HL-60 (cell line): ENCODE results near the gene GRIN3A.

Source experiments
- DNase-seq, 2 experiments: peaks; one replicate each; pipeline ENCODE4 v3.0.0-alpha.2; 2010 to 2020; ENCODE audit warnings: low read depth in 1 of 2, low spot score in 1 of 2
- H3K27ac ChIP-seq: fragments of 250-450 bp; sonication (Bioruptor Pico); replicated peaks from 2 replicates; pipeline ENCODE4 v1.5.1; 2020; ENCODE audit warnings: mild to moderate bottlenecking, moderate library complexity
- H3K27me3 ChIP-seq: fragments of 250-450 bp; sonication (Bioruptor Pico); 2 replicates; pipeline ENCODE4 v1.5.1; 2021; ENCODE audit warnings: mild to moderate bottlenecking, moderate library complexity; ENCODE audit not compliant: insufficient read depth, poor library complexity, severe bottlenecking
- H3K4me3 ChIP-seq: replicated peaks from 2 replicates; pipeline ENCODE4 v1.5.1; 2011; ENCODE audit warnings: mild to moderate bottlenecking, control low read depth, low read length; ENCODE audit not compliant: insufficient read depth
- CTCF ChIP-seq: IDR thresholded peaks from one replicate; pipeline ENCODE4 v1.5.1; 2011; ENCODE audit warnings: low read length, control low read depth, inconsistent platforms; ENCODE audit not compliant: insufficient read depth
- GABPA ChIP-seq: IDR thresholded peaks from 2 replicates; pipeline ENCODE4 v1.6.1; 2012; ENCODE audit warnings: low read depth
- POLR2AphosphoS5 ChIP-seq: IDR thresholded peaks from 2 replicates; pipeline ENCODE4 v1.6.1; 2012; ENCODE audit warnings: low read depth
- REST ChIP-seq: IDR thresholded peaks from 2 replicates; pipeline ENCODE4 v1.6.1; 2012; ENCODE audit warnings: low read depth; ENCODE audit not compliant: insufficient replicate concordance
- SPI1 ChIP-seq: IDR thresholded peaks from 2 replicates; pipeline ENCODE4 v1.6.1; 2012; ENCODE audit warnings: low read depth, mild to moderate bottlenecking, borderline replicate concordance

The GRIN3A gene

GRCh38 chr9:101536351-101536750, 202.1 kb downstream of the GRIN3A start:
- H3K4me3 ChIP-seq: no peak overlapping the region

GRCh38 chr9:101533334-101534204, 204.9 kb downstream of the GRIN3A start, which contains the start of gene RNF20:
Gene RNF20, plus strand, starts transcription at chr9:101533853. Its CDS starts 1,571 bp downstream, at chr9:101535424.
- Histone ChIP-seq H3K27me3 (no peaks in the 10 kb centered on the region), H3K27ac (peak within 1 kb of the TSS; percentile 96), H3K4me3 (peak within 1 kb of the TSS; percentile 76)
- DNase-seq: peak; percentile 95 to 99
- peak; percentile 26 for TF ChIP-seq REST
- no peak for TF ChIP-seq CTCF
- peak; percentile 99 for TF ChIP-seq SPI1
- peak; percentile 59; the same call in 1 of the 2 replicates for TF ChIP-seq POLR2AphosphoS5
- peak; percentile 90 for TF ChIP-seq GABPA

More at GRCh38 chr9:101536351-101536750, 202.1 kb downstream of the GRIN3A start:
- TF ChIP-seq POLR2AphosphoS5 (no peak), REST (no peak), CTCF (no peak), SPI1 (no peak), GABPA (no peak)
- no peak for DNase-seq
- H3K27ac ChIP-seq: no peak overlapping the region
- H3K27me3 ChIP-seq: no peaks in the 10 kb centered on the region

- peak; percentile 68 to 72 for DNase-seq
- no peak overlapping the region for H3K27ac ChIP-seq
- H3K4me3 ChIP-seq: no peak overlapping the region
- no peaks in the 10 kb centered on the region for H3K27me3 ChIP-seq
- TF ChIP-seq GABPA (no peak), SPI1 (peak; percentile 77), POLR2AphosphoS5 (no peak), REST (no peak), CTCF (peak; percentile 37)
Observed at GRCh38 chr9:101530076-101530711, 208.3 kb downstream of the GRIN3A start.
